HCT116 (cell line): ENCODE results near the gene ASIC1.

Experiments
- EZH2 ChIP-seq: fragments of 200-600 bp; sonication (generic); IDR thresholded peaks from 2 replicates; pipeline ENCODE4 v1.6.1; 2017; ENCODE audit warnings: antibody characterized with exemption, mixed run types
- MAX ChIP-seq: IDR thresholded peaks from 2 replicates; pipeline ENCODE4 v1.6.1; 2012
- POLR2A ChIP-seq: IDR thresholded peaks from 2 replicates; pipeline ENCODE4 v1.7.0; 2011; ENCODE audit warnings: borderline replicate concordance; ENCODE audit not compliant: insufficient read depth, insufficient read length; ENCODE audit errors: extremely low read depth
- POLR2AphosphoS5 ChIP-seq: IDR thresholded peaks from 2 replicates; pipeline ENCODE4 v1.6.1; 2011; ENCODE audit warnings: mild to moderate bottlenecking, low read depth, low read length, moderate library complexity
- TF ChIP-seq, protein P1 (sequence below), 3 experiments: fragments of 200-600 bp in 1 of 3; sonication (generic) in 1 of 3; IDR thresholded peaks in 2 of 3; conservative IDR thresholded peaks in 1 of 3; 2 replicates each; pipeline ENCODE4 v1.5.1; 2012 to 2017; ENCODE audit warnings: low read depth in 2 of 3, low read length in 2 of 3, antibody characterized with exemption in 1 of 3, borderline replicate concordance in 1 of 3, control low read depth in 1 of 3, mild to moderate bottlenecking in 1 of 3, mixed read lengths in 1 of 3, mixed run types in 1 of 3, moderate library complexity in 1 of 3; ENCODE audit not compliant: insufficient read depth in 1 of 3

DNA sequence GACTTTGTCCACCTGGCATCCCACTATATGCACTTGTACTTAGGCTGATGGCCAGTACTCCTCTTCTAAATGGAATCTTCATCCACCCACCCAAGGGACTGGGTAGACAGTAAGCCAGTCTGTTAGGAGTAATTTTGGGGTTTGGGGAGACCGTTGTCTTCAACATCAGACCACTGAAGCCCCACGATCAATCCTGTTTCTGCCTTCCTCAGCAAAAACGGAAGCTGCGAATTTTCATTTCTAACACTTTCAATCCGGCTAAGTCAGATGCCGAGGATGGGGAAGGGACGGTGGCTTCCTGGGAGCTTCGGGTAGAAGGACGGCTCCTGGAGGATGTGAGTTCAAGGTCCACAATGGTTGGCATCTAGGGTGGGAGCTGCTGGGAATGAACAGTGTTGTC is 29.8 kb downstream of the ASIC1 start:
- TF ChIP-seq MAX (no peak), POLR2A (no peak), EZH2 (no peak), POLR2AphosphoS5 (no peak)
- TF ChIP-seq, protein P1, sequence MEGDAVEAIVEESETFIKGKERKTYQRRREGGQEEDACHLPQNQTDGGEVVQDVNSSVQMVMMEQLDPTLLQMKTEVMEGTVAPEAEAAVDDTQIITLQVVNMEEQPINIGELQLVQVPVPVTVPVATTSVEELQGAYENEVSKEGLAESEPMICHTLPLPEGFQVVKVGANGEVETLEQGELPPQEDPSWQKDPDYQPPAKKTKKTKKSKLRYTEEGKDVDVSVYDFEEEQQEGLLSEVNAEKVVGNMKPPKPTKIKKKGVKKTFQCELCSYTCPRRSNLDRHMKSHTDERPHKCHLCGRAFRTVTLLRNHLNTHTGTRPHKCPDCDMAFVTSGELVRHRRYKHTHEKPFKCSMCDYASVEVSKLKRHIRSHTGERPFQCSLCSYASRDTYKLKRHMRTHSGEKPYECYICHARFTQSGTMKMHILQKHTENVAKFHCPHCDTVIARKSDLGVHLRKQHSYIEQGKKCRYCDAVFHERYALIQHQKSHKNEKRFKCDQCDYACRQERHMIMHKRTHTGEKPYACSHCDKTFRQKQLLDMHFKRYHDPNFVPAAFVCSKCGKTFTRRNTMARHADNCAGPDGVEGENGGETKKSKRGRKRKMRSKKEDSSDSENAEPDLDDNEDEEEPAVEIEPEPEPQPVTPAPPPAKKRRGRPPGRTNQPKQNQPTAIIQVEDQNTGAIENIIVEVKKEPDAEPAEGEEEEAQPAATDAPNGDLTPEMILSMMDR (IDR thresholded peaks at IDR 0.05 in 2 of 3, conservative IDR thresholded peaks at IDR 0.05 in 1 of 3; ENCODE audit: borderline replicate concordance in 1 of 3, insufficient read depth in 1 of 3, low read depth in 2 of 3, low read length in 2 of 3) = no peak
